ENCODE data around the gene GPR176.
A peak's percentile ranks its signal among the peaks of the same experiment; 100 is the strongest.

Gene GPR176

GRCh38 chr15:39926526-39926925, 6.5 kb upstream of the GPR176 start:
- H3K4me3 Mint-ChIP-seq, result no peak overlapping the region
- no peaks in the 10 kb centered on the region for H3K9me3 Mint-ChIP-seq
- ATAC-seq (replicated peaks; ENCODE audit: extremely low read depth, poor library complexity, severe bottlenecking), result no peak

GRCh38 chr15:39925112-39925842, 5.2 kb upstream of the GPR176 start:
- Mint-ChIP-seq H3K9me3 (peaks cover 5% of the 10 kb centered on the region), H3K36me3 (ENCODE audit: insufficient read depth) (peaks cover 4% of the 10 kb centered on the region), H3K27me3 (peaks cover 13% of the 10 kb centered on the region), H3K4me3 (no peak overlapping the region), H3K27ac (ENCODE audit: low read depth) (no peak overlapping the region), H3K4me1 (peaks cover 7% of the 10 kb centered on the region)
- no peak for DNase-seq (ENCODE audit: low spot score in 2 of 2)
- ATAC-seq (replicated peaks; ENCODE audit: extremely low read depth, poor library complexity, severe bottlenecking), result no peak

More at GRCh38 chr15:39926526-39926925, 6.5 kb upstream of the GPR176 start:
- no peak for DNase-seq (ENCODE audit: low spot score in 2 of 2)
- H3K36me3 Mint-ChIP-seq (ENCODE audit: insufficient read depth), result no peaks in the 10 kb centered on the region
- H3K4me1 Mint-ChIP-seq, result no peaks in the 10 kb centered on the region
- H3K27me3 Mint-ChIP-seq, result peaks cover 17% of the 10 kb centered on the region
- no peak overlapping the region for H3K27ac Mint-ChIP-seq (ENCODE audit: low read depth)

- Mint-ChIP-seq H3K27ac (ENCODE audit: low read depth) (no peak overlapping the region), H3K27me3 (peaks cover 4% of the 10 kb centered on the region), H3K4me3 (no peak overlapping the region), H3K4me1 (peaks cover 9% of the 10 kb centered on the region), H3K36me3 (ENCODE audit: insufficient read depth) (peaks cover 4% of the 10 kb centered on the region), H3K9me3 (peaks cover 5% of the 10 kb centered on the region)
- DNase-seq (ENCODE audit: low spot score in 2 of 2), result no peak
- no peak for ATAC-seq (replicated peaks; ENCODE audit: extremely low read depth, poor library complexity, severe bottlenecking)
Observed at GRCh38 chr15:39924437-39924836, 4.4 kb upstream of the GPR176 start.

- Mint-ChIP-seq H3K4me1 (peaks cover 19% of the 10 kb centered on the region), H3K36me3 (ENCODE audit: insufficient read depth) (peaks cover 4% of the 10 kb centered on the region), H3K9me3 (peaks cover 5% of the 10 kb centered on the region), H3K27me3 (peaks cover 18% of the 10 kb centered on the region), H3K27ac (ENCODE audit: low read depth) (no peak overlapping the region), H3K4me3 (no peak overlapping the region)
- DNase-seq (ENCODE audit: low spot score in 2 of 2) (no peak), ATAC-seq (replicated peaks; ENCODE audit: extremely low read depth, poor library complexity, severe bottlenecking) (no peak)
Observed at GRCh38 chr15:39922462-39923092, 2.5 kb upstream of the GPR176 start.

GRCh38 chr15:39921274-39921638, 1.2 kb upstream of the GPR176 start:
- Mint-ChIP-seq H3K27ac (ENCODE audit: low read depth) (no peak overlapping the region), H3K27me3 (peaks cover 21% of the 10 kb centered on the region), H3K4me3 (peak overlapping the region; percentile 83), H3K4me1 (peaks cover 19% of the 10 kb centered on the region), H3K36me3 (ENCODE audit: insufficient read depth) (peaks cover 4% of the 10 kb centered on the region), H3K9me3 (peaks cover 5% of the 10 kb centered on the region)
- no peak for ATAC-seq (replicated peaks; ENCODE audit: extremely low read depth, poor library complexity, severe bottlenecking)
- DNase-seq (ENCODE audit: low spot score in 2 of 2), result no peak

- peaks cover 25% of the 10 kb centered on the region for H3K27me3 Mint-ChIP-seq
- ATAC-seq (replicated peaks; ENCODE audit: extremely low read depth, poor library complexity, severe bottlenecking), result peak; percentile 90
- peaks cover 4% of the 10 kb centered on the region for H3K36me3 Mint-ChIP-seq (ENCODE audit: insufficient read depth)
- H3K9me3 Mint-ChIP-seq, result peaks cover 5% of the 10 kb centered on the region
- peak overlapping the region; percentile 83 for H3K4me3 Mint-ChIP-seq
- peaks cover 19% of the 10 kb centered on the region for H3K4me1 Mint-ChIP-seq
- peak; percentile 54 to 55 for DNase-seq (ENCODE audit: low spot score in 2 of 2)
- H3K27ac Mint-ChIP-seq (ENCODE audit: low read depth), result no peak overlapping the region
Observed at GRCh38 chr15:39920510-39921273, 626 bp upstream of the GPR176 start.

- Mint-ChIP-seq H3K27me3 (peaks cover 31% of the 10 kb centered on the region), H3K36me3 (ENCODE audit: insufficient read depth) (peaks cover 4% of the 10 kb centered on the region), H3K4me1 (peaks cover 19% of the 10 kb centered on the region), H3K4me3 (peak overlapping the region; percentile 83), H3K27ac (ENCODE audit: low read depth) (no peak overlapping the region), H3K9me3 (peaks cover 5% of the 10 kb centered on the region)
- ATAC-seq (replicated peaks; ENCODE audit: extremely low read depth, poor library complexity, severe bottlenecking) (no peak), DNase-seq (ENCODE audit: low spot score in 2 of 2) (no peak)
Observed at GRCh38 chr15:39919411-39919747, 687 bp downstream of the GPR176 start.

GRCh38 chr15:39918688-39919385, 1.2 kb downstream of the GPR176 start:
- H3K4me1 Mint-ChIP-seq, result peaks cover 19% of the 10 kb centered on the region
- H3K27me3 Mint-ChIP-seq, result peaks cover 31% of the 10 kb centered on the region

GRCh38 chr15:39914977-39915376, 5.1 kb downstream of the GPR176 start:
- no peaks in the 10 kb centered on the region for H3K36me3 Mint-ChIP-seq (ENCODE audit: insufficient read depth)

More at GRCh38 chr15:39918688-39919385, 1.2 kb downstream of the GPR176 start:
- H3K36me3 Mint-ChIP-seq (ENCODE audit: insufficient read depth), result peaks cover 4% of the 10 kb centered on the region
- peak overlapping the region; percentile 83 for H3K4me3 Mint-ChIP-seq
- DNase-seq (ENCODE audit: low spot score in 2 of 2), result no peak
- no peak for ATAC-seq (replicated peaks; ENCODE audit: extremely low read depth, poor library complexity, severe bottlenecking)
- H3K27ac Mint-ChIP-seq (ENCODE audit: low read depth), result no peak overlapping the region
- H3K9me3 Mint-ChIP-seq, result peaks cover 5% of the 10 kb centered on the region

GRCh38 chr15:39909007-39909406, 11.1 kb downstream of the GPR176 start:
- DNase-seq (ENCODE audit: low spot score in 2 of 2) (no peak), ATAC-seq (replicated peaks; ENCODE audit: extremely low read depth, poor library complexity, severe bottlenecking) (no peak)
- no peak overlapping the region for H3K4me3 Mint-ChIP-seq
- no peaks in the 10 kb centered on the region for H3K4me1 Mint-ChIP-seq
- H3K36me3 Mint-ChIP-seq (ENCODE audit: insufficient read depth), result no peaks in the 10 kb centered on the region
- peaks cover 26% of the 10 kb centered on the region for H3K27me3 Mint-ChIP-seq
- no peak overlapping the region for H3K27ac Mint-ChIP-seq (ENCODE audit: low read depth)
- H3K9me3 Mint-ChIP-seq, result no peaks in the 10 kb centered on the region

More at GRCh38 chr15:39914977-39915376, 5.1 kb downstream of the GPR176 start:
- DNase-seq (ENCODE audit: low spot score in 2 of 2), result no peak
- Mint-ChIP-seq H3K9me3 (no peaks in the 10 kb centered on the region), H3K4me3 (no peak overlapping the region), H3K27ac (ENCODE audit: low read depth) (no peak overlapping the region), H3K4me1 (peaks cover 12% of the 10 kb centered on the region), H3K27me3 (peaks cover 31% of the 10 kb centered on the region)
- no peak for ATAC-seq (replicated peaks; ENCODE audit: extremely low read depth, poor library complexity, severe bottlenecking)

- Mint-ChIP-seq H3K9me3 (no peaks in the 10 kb centered on the region), H3K27me3 (peaks cover 34% of the 10 kb centered on the region), H3K36me3 (ENCODE audit: insufficient read depth) (no peaks in the 10 kb centered on the region), H3K27ac (ENCODE audit: low read depth) (no peak overlapping the region), H3K4me1 (no peaks in the 10 kb centered on the region), H3K4me3 (no peak overlapping the region)
- DNase-seq (ENCODE audit: low spot score in 2 of 2) (no peak), ATAC-seq (replicated peaks; ENCODE audit: extremely low read depth, poor library complexity, severe bottlenecking) (no peak)
Observed at GRCh38 chr15:39908186-39908585, 11.9 kb downstream of the GPR176 start.

GRCh38 chr15:39907216-39907615, 12.8 kb downstream of the GPR176 start:
- no peak for ATAC-seq (replicated peaks; ENCODE audit: extremely low read depth, poor library complexity, severe bottlenecking)
- H3K27me3 Mint-ChIP-seq, result peaks cover 35% of the 10 kb centered on the region

More at GRCh38 chr15:39907216-39907615, 12.8 kb downstream of the GPR176 start:
- Mint-ChIP-seq H3K4me3 (no peak overlapping the region), H3K27ac (ENCODE audit: low read depth) (no peak overlapping the region), H3K9me3 (no peaks in the 10 kb centered on the region), H3K36me3 (ENCODE audit: insufficient read depth) (no peaks in the 10 kb centered on the region), H3K4me1 (no peaks in the 10 kb centered on the region)
- DNase-seq (ENCODE audit: low spot score in 2 of 2), result no peak

All from central memory CD8-positive, alpha-beta T cell (primary cell).